HG03457 (cell line): ENCODE results near the gene BACH1.

Source experiments
- ATAC-seq: cut with Tn5 transposase; IDR thresholded peaks from one replicate; pipeline ENCODE4 v1.9.1; 2021; ENCODE audit warnings: moderate number of reproducible peaks; ENCODE audit not compliant: unreplicated experiment

The BACH1 gene

GRCh38 chr21:29313662-29314408 is 15.1 kb downstream of the BACH1 start:
- ATAC-seq, result no peak

- ATAC-seq, result no peak
Measured at GRCh38 chr21:29315131-29315749, 16.5 kb downstream of the BACH1 start.

- ATAC-seq, result no peak
Measured at GRCh38 chr21:29316029-29316742, 17.5 kb downstream of the BACH1 start.

- ATAC-seq, result no peak
Measured at GRCh38 chr21:29316806-29317205, 18.1 kb downstream of the BACH1 start.

GRCh38 chr21:29318354-29318753 is 19.6 kb downstream of the BACH1 start:
- ATAC-seq, result no peak

- no peak for ATAC-seq
Measured at GRCh38 chr21:29320031-29320430, 21.3 kb downstream of the BACH1 start.

GRCh38 chr21:29321217-29321616 is 22.5 kb downstream of the BACH1 start:
- no peak for ATAC-seq

- ATAC-seq, result no peak
Measured at GRCh38 chr21:29321932-29322928, 23.5 kb downstream of the BACH1 start.

- ATAC-seq, result no peak
Measured at GRCh38 chr21:29323189-29323588, 24.5 kb downstream of the BACH1 start.

- no peak for ATAC-seq
Measured at GRCh38 chr21:29326914-29327554, 28.3 kb downstream of the BACH1 start.

GRCh38 chr21:29329406-29329805 is 30.7 kb downstream of the BACH1 start:
- ATAC-seq, result no peak

GRCh38 chr21:29330797-29331196 is 32.1 kb downstream of the BACH1 start:
- no peak for ATAC-seq

GRCh38 chr21:29332461-29333362 is 34.0 kb downstream of the BACH1 start:
- no peak for ATAC-seq

GRCh38 chr21:29333406-29333805 is 34.7 kb downstream of the BACH1 start:
- no peak for ATAC-seq

GRCh38 chr21:29334717-29335428 is 36.2 kb downstream of the BACH1 start:
- no peak for ATAC-seq

- ATAC-seq, result no peak
Measured at GRCh38 chr21:29335720-29336119, 37.0 kb downstream of the BACH1 start.

- no peak for ATAC-seq
Measured at GRCh38 chr21:29338256-29338655, 39.5 kb downstream of the BACH1 start.

- no peak for ATAC-seq
Measured at GRCh38 chr21:29340228-29340627, 41.5 kb downstream of the BACH1 start.
